Ascending aorta (tissue), 2 donors: Measurements from ENCODE around the gene CNR2. TPM values are rescaled to one million over a fixed set of nuclear protein-coding genes. Genes with fewer than 3 reads are reported as not detected.

Source experiments
- DNase-seq, 2 donors: peaks; one replicate each; pipeline ENCODE4 v3.0.0-alpha.2; 2019; ENCODE audit warnings: low spot score in 2 of 2
- H3K27ac ChIP-seq, 2 donors: fragments of 200-600 bp; sonication (generic); one replicate each; pipeline ENCODE4 v1.5.1; 2016 to 2017; ENCODE audit warnings: mild to moderate bottlenecking in 1 of 2
- H3K27me3 ChIP-seq: fragments of 200-600 bp; sonication (generic); one replicate; pipeline ENCODE4 v1.5.1; 2017
- H3K36me3 ChIP-seq, 2 donors: fragments of 200-600 bp; sonication (generic); one replicate each; pipeline ENCODE4 v1.5.1; 2016
- H3K4me1 ChIP-seq, 2 donors: fragments of 200-600 bp; sonication (generic); one replicate each; pipeline ENCODE4 v1.5.1; 2016 to 2017; ENCODE audit warnings: mild to moderate bottlenecking in 1 of 2
- H3K4me3 ChIP-seq, 2 donors: fragments of 200-600 bp; sonication (generic); one replicate each; pipeline ENCODE4 v1.5.1; 2016 to 2017; ENCODE audit warnings: mild to moderate bottlenecking in 1 of 2
- H3K9me3 ChIP-seq, 2 donors: fragments of 200-600 bp; sonication (generic); one replicate each; pipeline ENCODE4 v1.5.1; 2016
- intact Hi-C: fragments of 100-400 bp; cut with DNase I; formaldehyde crosslinking; loops from one replicate; pipeline ENCODE4 v1.15.1; 2023
- total RNA-seq: library from RNA; depleted of rRNA; stranded (reverse); fragments of >200 nt; gene quantifications from one replicate; pipeline ENCODE4 v1.1.0, GENCODE V29; 2016
- TF ChIP-seq, protein P1 (sequence below), 3 experiments: fragments of 200-600 bp in 2 of 3; fragments of 450-650 bp in 1 of 3; sonication (generic) in 2 of 3; IDR thresholded peaks; one replicate each; pipeline ENCODE4 v1.5.1; 2016 to 2019; ENCODE audit warnings: antibody characterized with exemption in 3 of 3, mild to moderate bottlenecking in 1 of 3, moderate library complexity in 1 of 3

The CNR2 gene
- total RNA-seq, 1 donor from 2014 or later: not detected

DNA sequence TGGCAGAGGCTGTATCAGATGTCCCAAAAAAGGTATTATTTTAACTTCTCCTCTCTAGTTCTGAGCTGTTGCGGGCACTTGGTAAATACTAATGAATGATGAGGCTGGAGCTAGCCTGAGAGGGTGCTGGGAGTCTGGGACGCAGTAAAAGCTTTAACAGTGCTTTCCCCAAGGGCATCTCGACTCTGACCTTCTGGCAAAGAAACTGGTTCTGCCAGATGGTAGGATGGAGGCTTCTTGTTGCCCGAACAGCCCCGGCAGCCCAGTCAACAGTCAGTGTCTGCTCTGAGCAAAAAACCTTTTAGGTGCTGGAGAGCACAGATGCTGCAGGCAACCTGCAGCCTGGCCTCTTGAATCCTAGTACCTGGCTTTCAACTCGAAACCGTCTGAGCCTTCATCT lies 43.9 kb upstream of the CNR2 start:
- TF ChIP-seq, protein P1, sequence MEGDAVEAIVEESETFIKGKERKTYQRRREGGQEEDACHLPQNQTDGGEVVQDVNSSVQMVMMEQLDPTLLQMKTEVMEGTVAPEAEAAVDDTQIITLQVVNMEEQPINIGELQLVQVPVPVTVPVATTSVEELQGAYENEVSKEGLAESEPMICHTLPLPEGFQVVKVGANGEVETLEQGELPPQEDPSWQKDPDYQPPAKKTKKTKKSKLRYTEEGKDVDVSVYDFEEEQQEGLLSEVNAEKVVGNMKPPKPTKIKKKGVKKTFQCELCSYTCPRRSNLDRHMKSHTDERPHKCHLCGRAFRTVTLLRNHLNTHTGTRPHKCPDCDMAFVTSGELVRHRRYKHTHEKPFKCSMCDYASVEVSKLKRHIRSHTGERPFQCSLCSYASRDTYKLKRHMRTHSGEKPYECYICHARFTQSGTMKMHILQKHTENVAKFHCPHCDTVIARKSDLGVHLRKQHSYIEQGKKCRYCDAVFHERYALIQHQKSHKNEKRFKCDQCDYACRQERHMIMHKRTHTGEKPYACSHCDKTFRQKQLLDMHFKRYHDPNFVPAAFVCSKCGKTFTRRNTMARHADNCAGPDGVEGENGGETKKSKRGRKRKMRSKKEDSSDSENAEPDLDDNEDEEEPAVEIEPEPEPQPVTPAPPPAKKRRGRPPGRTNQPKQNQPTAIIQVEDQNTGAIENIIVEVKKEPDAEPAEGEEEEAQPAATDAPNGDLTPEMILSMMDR (IDR thresholded peaks at IDR 0.05): no peak
- H3K36me3 ChIP-seq: peaks cover 0 to 10% of the 10 kb centered on the region in 2 donors
- no peak overlapping the region for H3K4me3 ChIP-seq
- no peaks in the 10 kb centered on the region for H3K27me3 ChIP-seq
- H3K27ac ChIP-seq: peak overlapping the region in 1 of 2 donors; percentile 45
- H3K4me1 ChIP-seq: peaks cover 0 to 10% of the 10 kb centered on the region in 2 donors
- intact Hi-C loops: loop anchor here (10.0 kb wide), 1 partner anchor 158 kb away; the partner anchor contains the start of gene MYOM3
- no peak for DNase-seq
- H3K9me3 ChIP-seq: no peaks in the 10 kb centered on the region

DNA sequence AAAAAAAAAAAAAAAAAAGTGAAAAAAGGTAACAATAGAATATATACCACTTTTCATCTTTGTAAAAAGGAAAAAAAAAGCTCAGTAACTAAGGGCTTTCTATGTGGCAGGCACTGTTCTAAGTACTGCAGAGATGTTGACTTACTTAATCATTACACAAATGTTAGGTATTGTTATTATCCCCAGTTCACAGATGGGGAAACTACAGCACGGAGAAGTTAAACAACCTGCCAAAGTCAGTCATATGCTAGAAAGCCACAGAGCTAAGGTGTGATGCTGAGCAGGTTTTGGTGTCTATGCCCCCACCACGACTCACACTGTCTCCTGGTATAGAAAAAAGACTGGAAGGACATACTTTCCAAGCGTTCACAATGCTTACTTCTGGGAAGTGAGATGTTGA lies 39.9 kb upstream of the CNR2 start:
- Histone ChIP-seq H3K36me3 (no peaks in the 10 kb centered on the region), H3K4me3 (no peak overlapping the region), H3K4me1 (peaks cover 0 to 12% of the 10 kb centered on the region in 2 donors), H3K27me3 (no peaks in the 10 kb centered on the region), H3K9me3 (no peaks in the 10 kb centered on the region), H3K27ac (no peak overlapping the region)
- TF ChIP-seq, protein P1 (IDR thresholded peaks at IDR 0.05): no peak
- DNase-seq: no peak
- intact Hi-C loops: loop anchor here (10.0 kb wide), 1 partner anchor 162 kb away; the partner anchor contains the start of gene MYOM3

DNA sequence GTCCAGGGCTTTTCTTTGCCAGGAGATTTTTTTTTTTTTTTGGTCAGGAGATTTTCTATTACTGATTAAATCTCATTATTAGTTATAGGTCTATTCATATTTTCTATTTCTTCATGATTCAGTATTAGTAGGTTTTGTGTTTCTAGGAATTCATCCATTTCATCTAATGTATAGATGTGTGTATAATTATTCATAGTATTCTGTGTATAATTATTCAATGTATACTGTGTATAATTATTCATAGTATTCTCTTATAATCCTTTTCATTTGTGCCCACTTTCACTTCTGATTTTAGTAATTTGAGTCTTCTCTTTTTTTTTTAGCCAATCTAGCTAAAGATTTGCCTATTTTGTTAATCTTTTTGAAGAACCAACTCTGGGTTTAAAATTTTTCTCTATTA lies 34.2 kb upstream of the CNR2 start:
- Histone ChIP-seq H3K27me3 (no peaks in the 10 kb centered on the region), H3K4me3 (no peak overlapping the region), H3K4me1 (peaks cover 0 to 9% of the 10 kb centered on the region in 2 donors), H3K27ac (no peak overlapping the region), H3K9me3 (peaks cover 4 to 9% of the 10 kb centered on the region in 2 donors), H3K36me3 (no peaks in the 10 kb centered on the region)
- intact Hi-C loops: no loop called here
- TF ChIP-seq, protein P1 (IDR thresholded peaks at IDR 0.05): no peak
- DNase-seq: no peak

DNA sequence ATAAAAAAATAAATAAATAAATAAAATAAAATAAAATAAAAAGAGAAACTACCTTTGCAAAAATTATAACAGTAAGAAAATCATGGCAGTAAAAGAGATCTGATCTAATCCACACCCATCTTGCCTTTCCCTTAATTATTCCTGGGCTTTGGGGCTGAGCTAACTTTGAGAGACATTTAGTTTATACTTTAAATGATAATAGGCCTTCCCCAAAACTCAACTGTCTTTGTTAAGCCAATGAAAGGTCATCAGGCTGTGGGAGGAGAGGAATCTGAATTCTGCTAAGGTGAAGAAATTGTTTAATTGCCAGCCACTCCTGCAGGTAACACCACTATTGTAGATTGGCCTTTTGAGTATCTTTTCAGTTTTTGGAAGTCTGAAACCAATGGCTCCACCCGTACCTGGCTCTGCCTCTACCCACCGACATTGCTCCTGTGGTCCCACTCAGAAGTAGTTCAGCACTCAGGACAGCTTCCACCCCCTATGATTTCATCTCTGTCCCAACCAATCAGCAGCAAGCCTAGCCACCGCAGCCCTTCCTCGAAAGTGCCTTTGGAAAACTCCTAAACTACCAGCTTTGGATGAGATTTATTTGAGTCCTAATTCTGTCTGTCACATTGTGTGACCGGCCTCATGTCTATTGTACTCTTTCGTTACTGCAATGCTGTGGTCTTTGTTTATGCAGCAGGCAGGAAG lies 23.5 kb upstream of the CNR2 start:
- H3K27me3 ChIP-seq: no peaks in the 10 kb centered on the region
- H3K4me3 ChIP-seq: no peak overlapping the region
- H3K4me1 ChIP-seq: peaks cover 0 to 3% of the 10 kb centered on the region in 2 donors
- peak in 1 of 2 donors; percentile 25 for DNase-seq
- intact Hi-C loops: no loop called here
- H3K9me3 ChIP-seq: no peaks in the 10 kb centered on the region
- TF ChIP-seq, protein P1 (IDR thresholded peaks at IDR 0.05): no peak
- no peaks in the 10 kb centered on the region for H3K36me3 ChIP-seq
- no peak overlapping the region for H3K27ac ChIP-seq

DNA sequence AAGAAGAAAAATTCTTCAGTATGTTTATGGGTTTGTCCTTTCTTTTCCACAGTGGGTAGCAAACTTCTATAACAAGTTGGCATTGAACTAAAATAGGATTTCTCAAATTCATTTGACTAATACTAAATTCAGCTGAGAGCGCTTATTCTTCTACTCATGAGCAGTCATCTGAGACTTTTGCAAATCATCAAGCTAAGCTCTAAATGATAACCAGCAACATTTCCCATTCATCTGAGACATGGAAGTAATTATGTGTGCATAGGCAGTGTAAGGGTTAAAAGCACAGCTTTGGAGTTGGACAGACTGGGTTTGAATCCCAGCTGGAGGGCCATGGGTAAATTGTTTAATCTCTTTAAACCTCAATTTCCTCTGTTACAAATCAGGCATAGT lies 18.3 kb upstream of the CNR2 start:
- H3K27ac ChIP-seq: peak overlapping the region; percentile 78 to 89
- H3K4me3 ChIP-seq: peak overlapping the region in 1 of 2 donors; percentile 48
- H3K36me3 ChIP-seq: no peaks in the 10 kb centered on the region
- intact Hi-C loops: loop anchor here (2.0 kb wide), 1 partner anchor 63 kb away; the partner anchor contains the start of gene FUCA1
- H3K9me3 ChIP-seq: no peaks in the 10 kb centered on the region
- no peak for DNase-seq
- TF ChIP-seq, protein P1 (IDR thresholded peaks at IDR 0.05): no peak
- H3K4me1 ChIP-seq: peaks cover 0 to 10% of the 10 kb centered on the region in 2 donors
- no peaks in the 10 kb centered on the region for H3K27me3 ChIP-seq
